Measurements from ENCODE around the gene RBM3.
"Not testable (repeated sequence)": the region's sequence is repeated elsewhere in the genome, so short reads cannot be mapped to it uniquely, and the experiment has no call there.

DNA sequence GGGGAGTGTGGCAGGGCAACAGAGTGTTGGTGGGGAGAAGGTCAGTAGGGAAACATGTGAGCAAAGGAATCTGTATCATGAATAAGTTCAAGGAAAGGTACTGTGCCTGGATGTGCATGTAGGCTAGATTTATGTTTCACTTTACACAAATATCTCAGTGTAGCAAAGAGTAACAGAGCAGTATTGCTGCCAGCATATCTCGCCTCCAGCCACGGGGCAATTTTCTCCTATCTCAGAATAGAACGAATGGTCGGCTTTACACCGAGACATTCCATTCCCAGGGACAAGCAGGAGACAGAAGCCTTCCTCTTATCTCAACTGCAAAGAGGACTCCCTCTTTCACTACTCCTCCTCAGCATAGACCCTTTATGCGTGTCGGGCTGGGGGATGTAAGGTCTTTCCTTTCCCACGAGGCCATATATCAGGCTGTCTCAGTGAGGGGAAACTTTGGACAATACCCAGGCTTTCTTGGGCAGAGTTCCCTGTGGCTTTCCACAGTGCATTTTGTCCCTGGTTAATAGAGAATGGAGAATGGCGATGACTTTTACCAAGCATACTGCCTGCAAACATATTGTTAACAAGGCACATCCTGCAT, 18.5 kb upstream of the RBM3 start:
- TF ChIP-seq, protein P1, sequence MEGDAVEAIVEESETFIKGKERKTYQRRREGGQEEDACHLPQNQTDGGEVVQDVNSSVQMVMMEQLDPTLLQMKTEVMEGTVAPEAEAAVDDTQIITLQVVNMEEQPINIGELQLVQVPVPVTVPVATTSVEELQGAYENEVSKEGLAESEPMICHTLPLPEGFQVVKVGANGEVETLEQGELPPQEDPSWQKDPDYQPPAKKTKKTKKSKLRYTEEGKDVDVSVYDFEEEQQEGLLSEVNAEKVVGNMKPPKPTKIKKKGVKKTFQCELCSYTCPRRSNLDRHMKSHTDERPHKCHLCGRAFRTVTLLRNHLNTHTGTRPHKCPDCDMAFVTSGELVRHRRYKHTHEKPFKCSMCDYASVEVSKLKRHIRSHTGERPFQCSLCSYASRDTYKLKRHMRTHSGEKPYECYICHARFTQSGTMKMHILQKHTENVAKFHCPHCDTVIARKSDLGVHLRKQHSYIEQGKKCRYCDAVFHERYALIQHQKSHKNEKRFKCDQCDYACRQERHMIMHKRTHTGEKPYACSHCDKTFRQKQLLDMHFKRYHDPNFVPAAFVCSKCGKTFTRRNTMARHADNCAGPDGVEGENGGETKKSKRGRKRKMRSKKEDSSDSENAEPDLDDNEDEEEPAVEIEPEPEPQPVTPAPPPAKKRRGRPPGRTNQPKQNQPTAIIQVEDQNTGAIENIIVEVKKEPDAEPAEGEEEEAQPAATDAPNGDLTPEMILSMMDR (IDR thresholded peaks at IDR 0.05) = not testable (repeated sequence)
- TF ChIP-seq TCF7L2, POLR2AphosphoS5 (IDR thresholded peaks at IDR 0.05; ENCODE audit: low read depth, low read length): not testable (repeated sequence)
- TF ChIP-seq, protein P2, sequence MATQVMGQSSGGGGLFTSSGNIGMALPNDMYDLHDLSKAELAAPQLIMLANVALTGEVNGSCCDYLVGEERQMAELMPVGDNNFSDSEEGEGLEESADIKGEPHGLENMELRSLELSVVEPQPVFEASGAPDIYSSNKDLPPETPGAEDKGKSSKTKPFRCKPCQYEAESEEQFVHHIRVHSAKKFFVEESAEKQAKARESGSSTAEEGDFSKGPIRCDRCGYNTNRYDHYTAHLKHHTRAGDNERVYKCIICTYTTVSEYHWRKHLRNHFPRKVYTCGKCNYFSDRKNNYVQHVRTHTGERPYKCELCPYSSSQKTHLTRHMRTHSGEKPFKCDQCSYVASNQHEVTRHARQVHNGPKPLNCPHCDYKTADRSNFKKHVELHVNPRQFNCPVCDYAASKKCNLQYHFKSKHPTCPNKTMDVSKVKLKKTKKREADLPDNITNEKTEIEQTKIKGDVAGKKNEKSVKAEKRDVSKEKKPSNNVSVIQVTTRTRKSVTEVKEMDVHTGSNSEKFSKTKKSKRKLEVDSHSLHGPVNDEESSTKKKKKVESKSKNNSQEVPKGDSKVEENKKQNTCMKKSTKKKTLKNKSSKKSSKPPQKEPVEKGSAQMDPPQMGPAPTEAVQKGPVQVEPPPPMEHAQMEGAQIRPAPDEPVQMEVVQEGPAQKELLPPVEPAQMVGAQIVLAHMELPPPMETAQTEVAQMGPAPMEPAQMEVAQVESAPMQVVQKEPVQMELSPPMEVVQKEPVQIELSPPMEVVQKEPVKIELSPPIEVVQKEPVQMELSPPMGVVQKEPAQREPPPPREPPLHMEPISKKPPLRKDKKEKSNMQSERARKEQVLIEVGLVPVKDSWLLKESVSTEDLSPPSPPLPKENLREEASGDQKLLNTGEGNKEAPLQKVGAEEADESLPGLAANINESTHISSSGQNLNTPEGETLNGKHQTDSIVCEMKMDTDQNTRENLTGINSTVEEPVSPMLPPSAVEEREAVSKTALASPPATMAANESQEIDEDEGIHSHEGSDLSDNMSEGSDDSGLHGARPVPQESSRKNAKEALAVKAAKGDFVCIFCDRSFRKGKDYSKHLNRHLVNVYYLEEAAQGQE (IDR thresholded peaks at IDR 0.05; ENCODE audit: insufficient read depth in 1 of 2, low read depth in 2 of 2, low read length in 1 of 2) = not testable (repeated sequence)
